GM12865 (cell line): ENCODE data around the gene MMAB.

ENCODE experiments used
- DNase-seq: peaks from one replicate; pipeline ENCODE4 v3.0.0; 2010; ENCODE audit warnings: low read depth
- H3K4me3 ChIP-seq: 2 replicates; pipeline ENCODE4 v1.5.1; 2011; ENCODE audit warnings: mild to moderate bottlenecking, low read depth, low read length, control low read depth
- CTCF ChIP-seq: IDR thresholded peaks from 2 replicates; pipeline ENCODE4 v1.5.1; 2011; ENCODE audit warnings: low read length, control low read depth, low read depth, inconsistent platforms; ENCODE audit not compliant: insufficient read depth; ENCODE audit errors: missing control alignments

The MMAB gene

GRCh38 chr12:109615556-109616229 lies 42.4 kb upstream of the MMAB start:
- no peak for DNase-seq
- TF ChIP-seq CTCF, result no peak
- H3K4me3 ChIP-seq, result no peak overlapping the region

DNA sequence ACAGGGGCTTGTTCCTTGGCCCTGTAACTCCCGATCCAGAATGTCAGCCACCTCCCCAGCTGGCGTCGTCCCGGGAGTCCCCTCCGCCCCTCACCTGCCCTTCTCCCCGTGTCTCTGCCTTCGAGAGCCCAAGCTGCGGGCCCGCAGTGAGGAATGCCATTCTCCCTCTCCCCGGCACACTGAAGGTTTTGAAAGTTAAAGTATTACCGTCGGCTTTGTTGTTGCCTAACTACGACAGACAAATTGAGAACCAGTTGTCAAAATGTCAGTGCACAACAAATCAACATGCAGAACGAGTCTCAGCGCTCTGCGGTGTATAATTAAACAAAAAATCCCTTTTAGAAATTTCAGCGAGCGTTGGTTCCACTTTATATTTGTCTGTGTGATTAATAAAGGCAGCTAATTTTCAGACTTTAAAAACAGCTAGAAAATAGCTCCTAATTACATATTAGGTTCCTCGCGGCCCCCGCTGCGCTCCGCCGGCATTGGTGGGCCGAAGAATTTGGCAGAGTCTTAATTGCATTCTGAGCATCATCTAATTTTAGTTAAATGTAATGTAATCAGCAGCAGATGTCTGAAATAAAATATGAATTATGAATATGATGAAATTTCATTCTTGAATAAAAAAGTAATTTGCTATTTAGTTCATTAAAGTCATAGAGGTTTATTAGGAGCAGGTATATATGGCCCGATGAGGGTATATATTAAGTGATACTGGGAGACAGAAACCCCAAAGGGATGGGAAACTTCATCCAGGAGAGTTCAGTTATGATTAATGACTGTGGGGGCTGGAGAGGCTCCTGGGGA lies 40.5 kb upstream of the MMAB start:
- no peak for TF ChIP-seq CTCF
- H3K4me3 ChIP-seq, result no peak overlapping the region
- no peak for DNase-seq

- H3K4me3 ChIP-seq, result no peak overlapping the region
- peak; percentile 42 for TF ChIP-seq CTCF
- peak; percentile 17 for DNase-seq
These were observed 39.7 kb upstream of the MMAB start for GRCh38 chr12:109612975-109613502.

DNA sequence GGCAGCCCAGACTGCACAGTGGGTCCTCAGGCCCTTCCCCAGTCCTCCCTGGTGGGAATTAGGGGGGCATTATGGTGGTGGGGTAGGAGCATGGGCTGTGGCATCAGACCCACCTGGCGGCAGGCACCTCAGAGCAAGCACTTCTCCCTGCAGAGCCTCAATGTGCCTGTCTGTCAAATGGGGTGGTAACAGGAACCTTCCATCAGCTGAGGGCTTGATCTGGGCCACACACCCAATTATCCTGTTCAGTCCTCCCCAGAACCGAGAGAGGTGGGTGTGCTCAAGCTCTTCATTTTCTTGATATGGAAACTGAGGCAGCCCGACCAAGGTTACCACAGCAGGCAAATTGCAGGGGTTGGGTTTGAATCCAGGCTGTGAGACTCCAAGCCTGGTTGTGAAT lies 38.7 kb upstream of the MMAB start:
- H3K4me3 ChIP-seq, result no peak overlapping the region
- no peak for TF ChIP-seq CTCF
- no peak for DNase-seq

- TF ChIP-seq CTCF, result no peak
- DNase-seq, result no peak
- no peak overlapping the region for H3K4me3 ChIP-seq
These were observed 37.9 kb upstream of the MMAB start for GRCh38 chr12:109611223-109611622.

DNA sequence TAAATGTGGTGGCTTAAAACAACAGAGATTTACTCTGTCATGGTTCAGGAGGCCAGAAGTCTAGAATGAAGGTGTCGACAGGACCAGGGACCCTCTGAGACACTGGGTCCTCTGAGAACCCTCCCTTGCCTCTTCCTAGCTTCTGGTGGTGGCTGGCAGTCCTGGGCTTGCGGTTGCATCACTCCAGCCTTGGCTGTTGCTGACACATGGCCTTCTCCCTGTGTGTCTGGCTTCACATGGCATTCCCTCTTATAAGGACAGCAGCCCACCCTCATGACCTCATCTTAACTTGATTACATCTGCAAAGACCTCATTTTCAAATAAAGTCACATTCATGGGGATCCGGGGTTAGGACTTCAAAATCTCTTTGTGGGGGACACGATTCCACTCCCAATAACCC lies 37.2 kb upstream of the MMAB start:
- no peak for DNase-seq
- no peak overlapping the region for H3K4me3 ChIP-seq
- TF ChIP-seq CTCF, result no peak
